Spinal cord (tissue), 10 donors: ENCODE measurements around the gene PFDN5. TPM values are rescaled to one million over a fixed set of nuclear protein-coding genes. Genes with fewer than 3 reads are reported as not detected.

Source experiments
- DNase-seq, 6 donors: peaks; one replicate each; pipeline versions ENCODE4 v3.0.0 to v3.0.0-alpha.2; 2013 to 2015; ENCODE audit warnings: low spot score in 6 of 6, low read depth in 4 of 6
- H3K27ac ChIP-seq: one replicate; pipeline ENCODE4 v1.5.1; 2013; ENCODE audit warnings: low read depth, low read length, control low read depth
- H3K27me3 ChIP-seq: one replicate; pipeline ENCODE4 v1.6.1; 2013; ENCODE audit warnings: low read length; ENCODE audit not compliant: control insufficient read depth, insufficient read depth
- H3K36me3 ChIP-seq: one replicate; pipeline ENCODE4 v1.6.1; 2013; ENCODE audit warnings: low read length; ENCODE audit not compliant: control insufficient read depth, insufficient read depth
- H3K4me1 ChIP-seq: one replicate; pipeline ENCODE4 v1.6.1; 2013; ENCODE audit warnings: low read length; ENCODE audit not compliant: control insufficient read depth, insufficient read depth
- H3K4me3 ChIP-seq: one replicate; pipeline ENCODE4 v1.5.1; 2013; ENCODE audit warnings: low read depth, low read length, control low read depth
- H3K9me3 ChIP-seq: one replicate; pipeline ENCODE4 v1.6.1; 2013; ENCODE audit warnings: low read length; ENCODE audit not compliant: control insufficient read depth, insufficient read depth
- WGBS: methylation state at CpG from one replicate; pipeline ENCODE4 v1.1.5; 2013; ENCODE audit warnings: missing lambda C conversion rate; ENCODE audit not compliant: insufficient coverage; 5-methylcytosine and 5-hydroxymethylcytosine counted together
- polyA plus RNA-seq, 2 donors: library from polyadenylated mRNA; unstranded; fragments of 120-200 nt; gene quantifications; one replicate each; pipeline ENCODE4 v1.2.1, GENCODE V29; 2013; ENCODE audit not compliant: insufficient read length in 2 of 2
- total RNA-seq, 2 donors: library from RNA; depleted of rRNA in 1 of 2; stranded (reverse); fragments of 120-200 nt in 1 of 2; fragments of >200 nt in 1 of 2; gene quantifications; one replicate each; pipeline versions ENCODE4 v1.2.3 to v1.2.4, GENCODE V29; 2013 to 2014
- donor health status: healthy.

Gene PFDN5
- total and polyA plus RNA-seq, 4 donors = 381 to 945 (median 568) TPM

GRCh38 chr12:53345486-53346188 is 50.3 kb downstream of the PFDN5 start:
- DNase-seq = peak in 1 of 6 donors; percentile 44
- Histone ChIP-seq H3K27ac (peak overlapping the region; percentile 95), H3K9me3 (no peaks in the 10 kb centered on the region), H3K4me1 (peaks cover 18% of the 10 kb centered on the region), H3K27me3 (no peaks in the 10 kb centered on the region), H3K36me3 (no peaks in the 10 kb centered on the region), H3K4me3 (peak overlapping the region; percentile 75)
- WGBS = 23% methylated on average over 2 of the region's 10 CpGs

- no peaks in the 10 kb centered on the region for H3K9me3 ChIP-seq
- WGBS = 71% methylated on average over 1 of the region's 1 CpG
- no peak overlapping the region for H3K27ac ChIP-seq
- H3K4me3 ChIP-seq = no peak overlapping the region
- no peaks in the 10 kb centered on the region for H3K36me3 ChIP-seq
- H3K4me1 ChIP-seq = peaks cover 18% of the 10 kb centered on the region
- no peak for DNase-seq
- no peaks in the 10 kb centered on the region for H3K27me3 ChIP-seq
Observed at GRCh38 chr12:53346491-53346890, 51.1 kb downstream of the PFDN5 start.

- 75% methylated on average over 1 of the region's 4 CpGs for WGBS
- no peak overlapping the region for H3K4me3 ChIP-seq
- no peak overlapping the region for H3K27ac ChIP-seq
- no peaks in the 10 kb centered on the region for H3K9me3 ChIP-seq
- no peaks in the 10 kb centered on the region for H3K36me3 ChIP-seq
- H3K27me3 ChIP-seq = no peaks in the 10 kb centered on the region
- no peak for DNase-seq
- H3K4me1 ChIP-seq = peaks cover 18% of the 10 kb centered on the region
Observed at GRCh38 chr12:53347905-53348304, 52.6 kb downstream of the PFDN5 start.

Other genes starting within 250 kb of the PFDN5 start
- 100 to 1,000 TPM in 1 of 2 donors, 10 to 100 TPM in 1; 23.1 to 117 TPM for gene TNS2, start 245.5 kb upstream of the PFDN5 start, total RNA-seq
- 100 to 1,000 TPM; 102 to 142 TPM for gene TNS2, start 245.5 kb upstream of the PFDN5 start, polyA plus RNA-seq
- gene SPRYD3, start 216.2 kb upstream of the PFDN5 start, total RNA-seq = 10 to 100 TPM; 34.1 to 34.5 TPM
- gene SPRYD3, start 216.2 kb upstream of the PFDN5 start, polyA plus RNA-seq = 10 to 100 TPM; 74.1 to 76.2 TPM
- gene IGFBP6, start 197.9 kb upstream of the PFDN5 start, total RNA-seq = 100 to 1,000 TPM in 1 of 2 donors, 10 to 100 TPM in 1; 96.6 to 149 TPM
- gene IGFBP6, start 197.9 kb upstream of the PFDN5 start, polyA plus RNA-seq = 10 to 100 TPM; 33.5 to 74.9 TPM
- gene SOAT2, start 192.1 kb upstream of the PFDN5 start, total RNA-seq = not detected
- gene SOAT2, start 192.1 kb upstream of the PFDN5 start, polyA plus RNA-seq = under 1 TPM in 1 of 2 donors, not detected in 1; 0.21 TPM
- gene ZNF740, start 114.8 kb upstream of the PFDN5 start, total RNA-seq = 10 to 100 TPM; 20.1 to 26.1 TPM
- 10 to 100 TPM; 40.4 to 46.4 TPM for gene ZNF740, start 114.8 kb upstream of the PFDN5 start, polyA plus RNA-seq
- 10 to 100 TPM; 22.3 to 34.4 TPM for gene CSAD, start 114.6 kb upstream of the PFDN5 start, total RNA-seq
- 100 to 1,000 TPM in 1 of 2 donors, 10 to 100 TPM in 1; 48.1 to 127 TPM for gene CSAD, start 114.6 kb upstream of the PFDN5 start, polyA plus RNA-seq
- gene ITGB7, start 88.3 kb upstream of the PFDN5 start, total RNA-seq = under 1 TPM; 0.61 to 0.79 TPM
- under 1 TPM; 0.62 to 0.70 TPM for gene ITGB7, start 88.3 kb upstream of the PFDN5 start, polyA plus RNA-seq
- 10 to 100 TPM; 12.2 to 18.2 TPM for gene RARG, start 63.3 kb upstream of the PFDN5 start, total RNA-seq
- gene RARG, start 63.3 kb upstream of the PFDN5 start, polyA plus RNA-seq = 10 to 100 TPM; 10.8 to 20.1 TPM
- gene ESPL1, start 27.2 kb upstream of the PFDN5 start, total RNA-seq = 1 to 10 TPM; 3.0 to 4.5 TPM
- 1 to 10 TPM; 6.0 to 9.2 TPM for gene ESPL1, start 27.2 kb upstream of the PFDN5 start, polyA plus RNA-seq
- gene MYG1, start 4.2 kb downstream of the PFDN5 start, total RNA-seq = 10 to 100 TPM; 31.4 to 72.7 TPM
- 10 to 100 TPM; 86.8 to 93.5 TPM for gene MYG1, start 4.2 kb downstream of the PFDN5 start, polyA plus RNA-seq
- 10 to 100 TPM; 27.2 to 69.4 TPM for gene AAAS, start 26.1 kb downstream of the PFDN5 start, total RNA-seq
- gene AAAS, start 26.1 kb downstream of the PFDN5 start, polyA plus RNA-seq = 10 to 100 TPM; 63.4 to 84.3 TPM
- under 1 TPM; 0.22 to 0.30 TPM for gene SP7, start 40.8 kb downstream of the PFDN5 start, total RNA-seq
- gene SP7, start 40.8 kb downstream of the PFDN5 start, polyA plus RNA-seq = under 1 TPM; 0.22 to 0.29 TPM
- 10 to 100 TPM; 38.1 to 55.2 TPM for gene SP1, start 84.6 kb downstream of the PFDN5 start, total RNA-seq
- gene SP1, start 84.6 kb downstream of the PFDN5 start, polyA plus RNA-seq = 10 to 100 TPM; 31.3 to 32.6 TPM
- gene AMHR2, start 128.3 kb downstream of the PFDN5 start, total RNA-seq = under 1 TPM; 0.50 to 0.61 TPM
- gene AMHR2, start 128.3 kb downstream of the PFDN5 start, polyA plus RNA-seq = under 1 TPM in 1 of 2 donors, not detected in 1; 0.23 TPM
- 10 to 100 TPM; 14.9 to 33.7 TPM for gene PRR13, start 146.2 kb downstream of the PFDN5 start, total RNA-seq
- 10 to 100 TPM; 56.3 to 57.7 TPM for gene PRR13, start 146.2 kb downstream of the PFDN5 start, polyA plus RNA-seq
- 100 to 1,000 TPM; 287 to 360 TPM for gene PCBP2, start 156.6 kb downstream of the PFDN5 start, total RNA-seq
- 100 to 1,000 TPM; 690 to 700 TPM for gene PCBP2, start 156.6 kb downstream of the PFDN5 start, polyA plus RNA-seq
- 10 to 100 TPM; 26.4 to 40.1 TPM for gene MAP3K12, start 203.9 kb downstream of the PFDN5 start, total RNA-seq
- gene MAP3K12, start 203.9 kb downstream of the PFDN5 start, polyA plus RNA-seq = 10 to 100 TPM; 53.9 to 75.6 TPM
- 10 to 100 TPM; 22.5 to 43.6 TPM for gene TARBP2, start 205.7 kb downstream of the PFDN5 start, total RNA-seq
- 10 to 100 TPM; 40.4 to 46.2 TPM for gene TARBP2, start 205.7 kb downstream of the PFDN5 start, polyA plus RNA-seq
- gene NPFF, start 211.9 kb downstream of the PFDN5 start, total RNA-seq = 1 to 10 TPM; 2.2 to 3.0 TPM
- 1 to 10 TPM; 5.9 to 7.7 TPM for gene NPFF, start 211.9 kb downstream of the PFDN5 start, polyA plus RNA-seq